Thoracic aorta (tissue), 2 donors: ENCODE measurements around the gene CCDC106. TPM values are rescaled to one million over a fixed set of nuclear protein-coding genes. Genes with fewer than 3 reads are reported as not detected.

ENCODE experiments used
- ATAC-seq: fragments of 150-250 bp; one replicate; pipeline ENCODE4 v1.8.0; 2017; ENCODE audit warnings: low read depth; ENCODE audit not compliant: insufficient number of reproducible peaks, low FRiP score
- DNase-seq: peaks from one replicate; pipeline ENCODE4 v3.0.0-alpha.2; 2020; ENCODE audit warnings: low spot score
- H3K27ac ChIP-seq, 2 donors: fragments of 200-600 bp; sonication (generic); 1 replicate in 1 of 2; 2 replicates in 1 of 2; pipeline ENCODE4 v1.5.1; 2016; ENCODE audit warnings: mild to moderate bottlenecking in 2 of 2, moderate library complexity in 2 of 2
- H3K27me3 ChIP-seq: fragments of 200-600 bp; sonication (generic); replicated peaks from 2 replicates; pipeline ENCODE4 v1.6.0; 2016; ENCODE audit warnings: mild to moderate bottlenecking; ENCODE audit not compliant: insufficient read depth
- H3K36me3 ChIP-seq: fragments of 200-600 bp; sonication (generic); one replicate; pipeline ENCODE4 v1.5.1; 2016
- H3K4me1 ChIP-seq, 2 donors: fragments of 200-600 bp; sonication (generic); 1 replicate in 1 of 2; 2 replicates in 1 of 2; pipeline versions ENCODE4 v1.5.1 to v1.6.0; 2016; ENCODE audit warnings: low read depth in 2 of 2, mild to moderate bottlenecking in 1 of 2; ENCODE audit not compliant: control insufficient read depth in 1 of 2
- H3K4me3 ChIP-seq: fragments of 200-600 bp; sonication (generic); 2 replicates; pipeline ENCODE4 v1.5.1; 2016; ENCODE audit warnings: mild to moderate bottlenecking
- H3K9me3 ChIP-seq: fragments of 200-600 bp; sonication (generic); 2 replicates; pipeline ENCODE4 v1.5.1; 2016
- total RNA-seq, 2 donors: library from RNA; depleted of rRNA; stranded (reverse); fragments of >200 nt; gene quantifications; one replicate each; pipeline versions ENCODE4 v1.1.0 to v1.2.3, GENCODE V29; 2016
- TF ChIP-seq, protein P1 (sequence below): fragments of 200-600 bp; sonication (generic); IDR thresholded peaks from one replicate; pipeline ENCODE4 v1.5.1; 2019; ENCODE audit warnings: antibody characterized with exemption

Gene CCDC106
- total RNA-seq, 2 donors from 2014 or later, result 10.5 to 14.8 TPM

GRCh38 chr19:55652311-55653128 is 4.5 kb downstream of the CCDC106 start:
- H3K36me3 ChIP-seq, result no peaks in the 10 kb centered on the region
- H3K4me3 ChIP-seq, result no peak overlapping the region
- H3K9me3 ChIP-seq, result no peaks in the 10 kb centered on the region
- no peaks in the 10 kb centered on the region for H3K27me3 ChIP-seq
- peak overlapping the region; percentile 91 to 98 for H3K27ac ChIP-seq
- DNase-seq, result no peak
- H3K4me1 ChIP-seq, result peaks cover 33 to 41% of the 10 kb centered on the region in 2 donors
- TF ChIP-seq, protein P1, sequence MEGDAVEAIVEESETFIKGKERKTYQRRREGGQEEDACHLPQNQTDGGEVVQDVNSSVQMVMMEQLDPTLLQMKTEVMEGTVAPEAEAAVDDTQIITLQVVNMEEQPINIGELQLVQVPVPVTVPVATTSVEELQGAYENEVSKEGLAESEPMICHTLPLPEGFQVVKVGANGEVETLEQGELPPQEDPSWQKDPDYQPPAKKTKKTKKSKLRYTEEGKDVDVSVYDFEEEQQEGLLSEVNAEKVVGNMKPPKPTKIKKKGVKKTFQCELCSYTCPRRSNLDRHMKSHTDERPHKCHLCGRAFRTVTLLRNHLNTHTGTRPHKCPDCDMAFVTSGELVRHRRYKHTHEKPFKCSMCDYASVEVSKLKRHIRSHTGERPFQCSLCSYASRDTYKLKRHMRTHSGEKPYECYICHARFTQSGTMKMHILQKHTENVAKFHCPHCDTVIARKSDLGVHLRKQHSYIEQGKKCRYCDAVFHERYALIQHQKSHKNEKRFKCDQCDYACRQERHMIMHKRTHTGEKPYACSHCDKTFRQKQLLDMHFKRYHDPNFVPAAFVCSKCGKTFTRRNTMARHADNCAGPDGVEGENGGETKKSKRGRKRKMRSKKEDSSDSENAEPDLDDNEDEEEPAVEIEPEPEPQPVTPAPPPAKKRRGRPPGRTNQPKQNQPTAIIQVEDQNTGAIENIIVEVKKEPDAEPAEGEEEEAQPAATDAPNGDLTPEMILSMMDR, result no peak
- ATAC-seq, result no peak

DNA sequence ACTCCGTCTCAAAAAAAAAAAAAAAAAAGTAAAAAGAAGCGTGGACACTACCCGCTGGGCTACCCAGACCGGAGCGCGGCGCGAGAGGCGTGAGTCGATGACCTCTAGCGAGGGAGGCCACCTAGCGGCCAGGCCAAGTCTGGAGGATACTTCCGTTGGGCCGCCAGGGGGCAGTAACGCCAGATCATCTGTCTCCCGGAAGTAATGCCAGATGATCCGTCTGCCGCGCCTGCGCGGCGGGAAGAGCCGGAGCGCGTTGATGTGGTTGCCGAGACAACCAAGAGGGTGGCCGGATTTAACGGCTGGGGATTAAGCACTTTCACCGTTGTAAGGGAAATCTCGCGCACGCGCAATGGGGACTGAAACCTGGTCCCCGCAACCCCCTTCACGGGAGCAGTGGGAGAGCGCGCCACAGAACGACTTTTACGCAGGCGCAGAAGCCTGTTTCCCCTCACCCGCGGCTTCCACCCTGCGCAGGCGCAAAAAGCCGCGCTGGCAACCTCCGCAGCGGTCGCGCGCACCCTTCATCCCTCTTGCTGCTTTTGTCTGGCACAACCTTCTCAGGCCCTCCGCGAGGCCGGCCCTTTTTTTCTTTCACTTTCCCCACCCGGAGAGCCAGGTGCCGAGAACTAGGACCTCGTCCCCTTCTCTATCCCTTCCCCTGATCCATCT is 5.8 kb downstream of the CCDC106 start:
- H3K27ac ChIP-seq, result peak overlapping the region; percentile 91 to 98
- no peaks in the 10 kb centered on the region for H3K36me3 ChIP-seq
- no peaks in the 10 kb centered on the region for H3K27me3 ChIP-seq
- TF ChIP-seq, protein P1, result peak; percentile 94
- DNase-seq (peak; percentile 91), ATAC-seq (peak; percentile 69)
- no peaks in the 10 kb centered on the region for H3K9me3 ChIP-seq
- H3K4me3 ChIP-seq, result peak overlapping the region; percentile 100
- peaks cover 37 to 46% of the 10 kb centered on the region in 2 donors for H3K4me1 ChIP-seq

GRCh38 chr19:55654323-55654867 is 6.4 kb downstream of the CCDC106 start:
- H3K27me3 ChIP-seq, result no peaks in the 10 kb centered on the region
- H3K27ac ChIP-seq, result peak overlapping the region; percentile 91 to 98
- peak; percentile 97 for DNase-seq
- TF ChIP-seq, protein P1, result no peak
- peaks cover 4% of the 10 kb centered on the region for H3K36me3 ChIP-seq
- H3K4me1 ChIP-seq, result peaks cover 37 to 46% of the 10 kb centered on the region in 2 donors
- peak; percentile 90 for ATAC-seq
- no peaks in the 10 kb centered on the region for H3K9me3 ChIP-seq
- H3K4me3 ChIP-seq, result peak overlapping the region; percentile 100

DNA sequence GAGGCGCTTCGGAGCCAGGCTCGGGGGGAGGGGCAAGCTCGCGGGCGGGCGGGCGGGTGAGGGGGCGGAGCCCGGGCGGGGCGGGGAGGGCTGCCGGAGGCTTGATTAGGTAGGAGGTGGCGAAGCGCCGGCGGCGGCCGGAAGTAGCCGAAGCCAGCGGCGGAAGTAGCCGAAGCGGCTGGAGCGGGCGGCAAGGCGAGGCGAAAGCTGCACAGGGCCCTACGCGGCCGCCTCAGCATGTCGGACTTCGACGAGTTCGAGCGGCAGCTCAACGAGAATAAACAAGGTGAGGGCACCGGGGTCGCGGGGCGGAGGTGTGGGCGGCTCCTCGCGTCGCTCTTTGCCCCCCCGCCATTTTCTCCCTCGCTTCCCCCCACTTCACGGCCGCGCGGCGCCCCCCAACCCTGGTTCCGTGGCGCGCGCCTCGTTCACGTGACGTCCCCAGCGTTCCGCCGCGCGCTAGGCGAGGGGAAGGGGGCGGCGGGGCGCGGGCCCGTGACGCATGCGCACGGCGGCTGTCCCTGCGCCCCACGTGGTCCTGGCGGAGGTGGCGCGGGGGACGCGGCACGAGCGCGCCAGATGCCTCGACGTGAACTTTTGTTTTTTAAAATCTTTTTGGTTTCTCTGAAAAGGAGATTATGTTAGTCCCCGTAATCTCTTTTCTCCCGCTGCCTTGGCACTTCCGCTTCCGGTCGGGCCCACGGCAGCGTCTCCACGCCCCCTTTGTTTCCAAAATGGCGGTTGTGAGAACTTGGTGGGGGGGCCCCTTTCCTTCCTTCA is 7.0 kb downstream of the CCDC106 start, which contains the start of gene U2AF2:
Gene U2AF2, plus strand, starts transcription at position 168 of the 780 bp plus-strand sequence. Its CDS starts 70 bp downstream, at position 238.
- H3K27ac ChIP-seq, result peak within 1 kb of the TSS; percentile 91 to 98
- H3K27me3 ChIP-seq, result no peaks in the 10 kb centered on the region
- H3K36me3 ChIP-seq, result peaks cover 11% of the 10 kb centered on the region
- peak within 1 kb of the TSS; percentile 100 for H3K4me3 ChIP-seq
- peak; percentile 79 for DNase-seq
- peak; percentile 30 for ATAC-seq
- TF ChIP-seq, protein P1, result no peak
- H3K9me3 ChIP-seq, result no peaks in the 10 kb centered on the region
- H3K4me1 ChIP-seq, result peaks cover 37 to 46% of the 10 kb centered on the region in 2 donors
